Measurements from ENCODE around the gene DTD2. TPM values are rescaled to one million over a fixed set of nuclear protein-coding genes. Genes with fewer than 3 reads are reported as not detected.

DTD2 gene
- total RNA-seq, 1 experiment from 2014 or later, result 15.2 TPM

DNA sequence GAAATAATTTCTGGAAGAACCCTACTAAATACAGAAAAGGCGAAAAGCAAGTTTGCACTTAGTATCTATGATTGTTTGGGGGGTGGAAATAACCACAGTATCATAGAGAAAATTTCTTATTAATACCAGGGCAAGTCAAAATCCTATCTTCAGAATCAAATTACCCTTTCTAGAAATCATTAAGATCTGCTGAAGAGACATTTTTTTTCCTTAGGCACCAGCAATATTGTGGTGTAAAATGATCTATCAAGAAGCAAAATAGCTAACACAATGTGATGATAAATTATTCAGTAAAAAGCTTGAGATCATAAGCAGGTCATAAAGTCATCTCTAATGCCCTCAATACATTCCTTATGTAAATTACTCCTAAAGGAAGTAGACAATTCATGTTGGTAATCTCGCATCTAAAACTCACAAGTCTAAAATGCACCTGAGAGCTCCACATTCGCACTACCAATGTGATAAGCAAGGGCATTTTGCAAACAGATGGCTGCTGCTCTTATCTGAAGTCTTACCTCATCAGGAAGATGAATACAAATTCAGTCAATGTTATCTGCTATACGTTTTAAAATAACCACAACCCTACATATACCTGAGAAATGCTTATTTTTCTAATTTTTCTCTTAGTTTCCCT is 51.6 kb downstream of the DTD2 start:
- Histone ChIP-seq H3K4me1 (ENCODE audit: control insufficient read depth, insufficient read depth, low read length) (no peaks in the 10 kb centered on the region), H3K9me3 (ENCODE audit: control insufficient read depth, insufficient read depth, low read depth, low read length) (no peaks in the 10 kb centered on the region), H3K4me3 (ENCODE audit: low read depth in 2 of 2, low read length in 2 of 2) (no peak overlapping the region), H3K36me3 (ENCODE audit: control insufficient read depth, insufficient read depth, low read length) (no peaks in the 10 kb centered on the region), H3K27me3 (ENCODE audit: control insufficient read depth, insufficient read depth, low read length) (no peaks in the 10 kb centered on the region), H3K27ac (ENCODE audit: low read length) (no peak overlapping the region)
- intact Hi-C loops (cut with micrococcal nuclease; ENCODE audit: unreplicated experiment) (no loop called here), in situ Hi-C loops (cut with HindIII; ENCODE audit: low pct_unique_long_range_greater_than_20kb, low sequenced_read_pairs) (no loop called here)
- DNase-seq (ENCODE audit: low read depth, low spot score) (no peak), ATAC-seq (no peak)
- CTCF ChIA-PET, result no interaction called here
- TF ChIP-seq, protein P1, sequence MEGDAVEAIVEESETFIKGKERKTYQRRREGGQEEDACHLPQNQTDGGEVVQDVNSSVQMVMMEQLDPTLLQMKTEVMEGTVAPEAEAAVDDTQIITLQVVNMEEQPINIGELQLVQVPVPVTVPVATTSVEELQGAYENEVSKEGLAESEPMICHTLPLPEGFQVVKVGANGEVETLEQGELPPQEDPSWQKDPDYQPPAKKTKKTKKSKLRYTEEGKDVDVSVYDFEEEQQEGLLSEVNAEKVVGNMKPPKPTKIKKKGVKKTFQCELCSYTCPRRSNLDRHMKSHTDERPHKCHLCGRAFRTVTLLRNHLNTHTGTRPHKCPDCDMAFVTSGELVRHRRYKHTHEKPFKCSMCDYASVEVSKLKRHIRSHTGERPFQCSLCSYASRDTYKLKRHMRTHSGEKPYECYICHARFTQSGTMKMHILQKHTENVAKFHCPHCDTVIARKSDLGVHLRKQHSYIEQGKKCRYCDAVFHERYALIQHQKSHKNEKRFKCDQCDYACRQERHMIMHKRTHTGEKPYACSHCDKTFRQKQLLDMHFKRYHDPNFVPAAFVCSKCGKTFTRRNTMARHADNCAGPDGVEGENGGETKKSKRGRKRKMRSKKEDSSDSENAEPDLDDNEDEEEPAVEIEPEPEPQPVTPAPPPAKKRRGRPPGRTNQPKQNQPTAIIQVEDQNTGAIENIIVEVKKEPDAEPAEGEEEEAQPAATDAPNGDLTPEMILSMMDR (IDR thresholded peaks at IDR 0.05), result no peak
- TF ChIP-seq POLR2AphosphoS5 (IDR thresholded peaks at IDR 0.05; ENCODE audit: low read depth, low read length), result no peak
- no peak for TF ChIP-seq TCF7L2 (IDR thresholded peaks at IDR 0.05; ENCODE audit: low read depth, low read length)
- TF ChIP-seq SIN3A (IDR thresholded peaks at IDR 0.05; ENCODE audit: borderline replicate concordance, insufficient read depth, low read depth, low read length), result no peak
- TF ChIP-seq, protein P2, sequence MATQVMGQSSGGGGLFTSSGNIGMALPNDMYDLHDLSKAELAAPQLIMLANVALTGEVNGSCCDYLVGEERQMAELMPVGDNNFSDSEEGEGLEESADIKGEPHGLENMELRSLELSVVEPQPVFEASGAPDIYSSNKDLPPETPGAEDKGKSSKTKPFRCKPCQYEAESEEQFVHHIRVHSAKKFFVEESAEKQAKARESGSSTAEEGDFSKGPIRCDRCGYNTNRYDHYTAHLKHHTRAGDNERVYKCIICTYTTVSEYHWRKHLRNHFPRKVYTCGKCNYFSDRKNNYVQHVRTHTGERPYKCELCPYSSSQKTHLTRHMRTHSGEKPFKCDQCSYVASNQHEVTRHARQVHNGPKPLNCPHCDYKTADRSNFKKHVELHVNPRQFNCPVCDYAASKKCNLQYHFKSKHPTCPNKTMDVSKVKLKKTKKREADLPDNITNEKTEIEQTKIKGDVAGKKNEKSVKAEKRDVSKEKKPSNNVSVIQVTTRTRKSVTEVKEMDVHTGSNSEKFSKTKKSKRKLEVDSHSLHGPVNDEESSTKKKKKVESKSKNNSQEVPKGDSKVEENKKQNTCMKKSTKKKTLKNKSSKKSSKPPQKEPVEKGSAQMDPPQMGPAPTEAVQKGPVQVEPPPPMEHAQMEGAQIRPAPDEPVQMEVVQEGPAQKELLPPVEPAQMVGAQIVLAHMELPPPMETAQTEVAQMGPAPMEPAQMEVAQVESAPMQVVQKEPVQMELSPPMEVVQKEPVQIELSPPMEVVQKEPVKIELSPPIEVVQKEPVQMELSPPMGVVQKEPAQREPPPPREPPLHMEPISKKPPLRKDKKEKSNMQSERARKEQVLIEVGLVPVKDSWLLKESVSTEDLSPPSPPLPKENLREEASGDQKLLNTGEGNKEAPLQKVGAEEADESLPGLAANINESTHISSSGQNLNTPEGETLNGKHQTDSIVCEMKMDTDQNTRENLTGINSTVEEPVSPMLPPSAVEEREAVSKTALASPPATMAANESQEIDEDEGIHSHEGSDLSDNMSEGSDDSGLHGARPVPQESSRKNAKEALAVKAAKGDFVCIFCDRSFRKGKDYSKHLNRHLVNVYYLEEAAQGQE (IDR thresholded peaks at IDR 0.05; ENCODE audit: insufficient read depth in 1 of 2, low read depth in 2 of 2, low read length in 1 of 2), result no peak
- no TSS peak for BruUV-seq (replicated peaks)
- POLR2A ChIA-PET, result no interaction called here

DNA sequence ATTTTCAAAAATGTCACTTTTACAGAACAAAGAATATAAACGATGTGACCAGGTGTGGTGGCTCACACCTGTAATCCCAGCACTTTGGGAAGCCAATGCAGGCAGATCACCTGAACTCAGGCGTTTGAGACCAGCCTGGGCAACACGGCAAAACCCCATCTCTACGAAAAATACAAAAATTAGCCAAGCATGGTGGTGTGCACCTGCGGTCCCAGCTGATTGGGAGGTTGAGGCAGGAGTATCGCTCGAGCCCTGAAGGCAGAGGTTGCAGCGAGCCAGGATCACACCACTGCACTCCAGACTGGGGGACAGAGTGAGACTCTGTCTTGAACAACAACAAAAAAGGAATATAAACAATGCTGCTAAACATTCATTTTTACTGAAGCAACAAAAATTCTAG is 52.2 kb downstream of the DTD2 start:
- Histone ChIP-seq H3K9me3 (ENCODE audit: control insufficient read depth, insufficient read depth, low read depth, low read length) (no peaks in the 10 kb centered on the region), H3K4me1 (ENCODE audit: control insufficient read depth, insufficient read depth, low read length) (no peaks in the 10 kb centered on the region), H3K27ac (ENCODE audit: low read length) (no peak overlapping the region), H3K4me3 (ENCODE audit: low read depth in 2 of 2, low read length in 2 of 2) (no peak overlapping the region), H3K36me3 (ENCODE audit: control insufficient read depth, insufficient read depth, low read length) (peaks cover under 1% of the 10 kb centered on the region; the same call in 1 of the 2 replicates), H3K27me3 (ENCODE audit: control insufficient read depth, insufficient read depth, low read length) (no peaks in the 10 kb centered on the region)
- POLR2A ChIA-PET, result no interaction called here
- CTCF ChIA-PET, result no interaction called here
- TF ChIP-seq, protein P2 (IDR thresholded peaks at IDR 0.05; ENCODE audit: insufficient read depth in 1 of 2, low read depth in 2 of 2, low read length in 1 of 2), result no peak
- TF ChIP-seq POLR2AphosphoS5 (IDR thresholded peaks at IDR 0.05; ENCODE audit: low read depth, low read length) (no peak), TCF7L2 (IDR thresholded peaks at IDR 0.05; ENCODE audit: low read depth, low read length) (no peak), SIN3A (IDR thresholded peaks at IDR 0.05; ENCODE audit: borderline replicate concordance, insufficient read depth, low read depth, low read length) (no peak)
- TF ChIP-seq, protein P1 (IDR thresholded peaks at IDR 0.05), result no peak
- intact Hi-C loops (cut with micrococcal nuclease; ENCODE audit: unreplicated experiment) (no loop called here), in situ Hi-C loops (cut with HindIII; ENCODE audit: low pct_unique_long_range_greater_than_20kb, low sequenced_read_pairs) (no loop called here)
- no peak for ATAC-seq
- no TSS peak for BruUV-seq (replicated peaks)
- DNase-seq (ENCODE audit: low read depth, low spot score), result no peak
